Duodenal mucosa (tissue), 2 donors: ENCODE measurements around the gene TGFBR2.

Experiments
- H3K27ac ChIP-seq: one replicate; pipeline ENCODE4 v1.7.0; 2013; ENCODE audit warnings: low read depth, low read length
- H3K27me3 ChIP-seq, 2 donors: one replicate each; pipeline ENCODE4 v1.7.0; 2013; ENCODE audit warnings: low read length in 2 of 2, control low read depth in 1 of 2; ENCODE audit not compliant: insufficient read depth in 2 of 2, control insufficient read depth in 1 of 2
- H3K36me3 ChIP-seq, 2 donors: one replicate each; pipeline ENCODE4 v1.7.0; 2013; ENCODE audit warnings: low read length in 2 of 2, control low read depth in 1 of 2; ENCODE audit not compliant: insufficient read depth in 2 of 2, control insufficient read depth in 1 of 2
- H3K4me1 ChIP-seq, 2 donors: one replicate each; pipeline ENCODE4 v1.7.0; 2013; ENCODE audit warnings: low read length in 2 of 2, control low read depth in 1 of 2; ENCODE audit not compliant: insufficient read depth in 2 of 2, control insufficient read depth in 1 of 2
- H3K4me3 ChIP-seq, 2 donors: one replicate each; pipeline ENCODE4 v1.7.0; 2013; ENCODE audit warnings: low read length in 2 of 2, low read depth in 1 of 2
- H3K9ac ChIP-seq, 2 donors: one replicate each; pipeline ENCODE4 v1.7.0; 2013; ENCODE audit warnings: low read length in 2 of 2, low read depth in 1 of 2
- H3K9me3 ChIP-seq, 2 donors: one replicate each; pipeline ENCODE4 v1.7.0; 2013; ENCODE audit warnings: low read length in 2 of 2, control low read depth in 1 of 2; ENCODE audit not compliant: control insufficient read depth in 1 of 2

Gene TGFBR2

GRCh38 chr3:30742796-30743619 is 136.6 kb downstream of the TGFBR2 start:
- no peaks in the 10 kb centered on the region for H3K36me3 ChIP-seq
- no peaks in the 10 kb centered on the region for H3K27me3 ChIP-seq
- H3K9me3 ChIP-seq = no peaks in the 10 kb centered on the region
- H3K27ac ChIP-seq = no peak overlapping the region
- no peaks in the 10 kb centered on the region for H3K4me1 ChIP-seq
- no peak overlapping the region for H3K9ac ChIP-seq
- no peak overlapping the region for H3K4me3 ChIP-seq
